ENCODE data around the gene FBXW7.

- TF ChIP-seq, protein P1, sequence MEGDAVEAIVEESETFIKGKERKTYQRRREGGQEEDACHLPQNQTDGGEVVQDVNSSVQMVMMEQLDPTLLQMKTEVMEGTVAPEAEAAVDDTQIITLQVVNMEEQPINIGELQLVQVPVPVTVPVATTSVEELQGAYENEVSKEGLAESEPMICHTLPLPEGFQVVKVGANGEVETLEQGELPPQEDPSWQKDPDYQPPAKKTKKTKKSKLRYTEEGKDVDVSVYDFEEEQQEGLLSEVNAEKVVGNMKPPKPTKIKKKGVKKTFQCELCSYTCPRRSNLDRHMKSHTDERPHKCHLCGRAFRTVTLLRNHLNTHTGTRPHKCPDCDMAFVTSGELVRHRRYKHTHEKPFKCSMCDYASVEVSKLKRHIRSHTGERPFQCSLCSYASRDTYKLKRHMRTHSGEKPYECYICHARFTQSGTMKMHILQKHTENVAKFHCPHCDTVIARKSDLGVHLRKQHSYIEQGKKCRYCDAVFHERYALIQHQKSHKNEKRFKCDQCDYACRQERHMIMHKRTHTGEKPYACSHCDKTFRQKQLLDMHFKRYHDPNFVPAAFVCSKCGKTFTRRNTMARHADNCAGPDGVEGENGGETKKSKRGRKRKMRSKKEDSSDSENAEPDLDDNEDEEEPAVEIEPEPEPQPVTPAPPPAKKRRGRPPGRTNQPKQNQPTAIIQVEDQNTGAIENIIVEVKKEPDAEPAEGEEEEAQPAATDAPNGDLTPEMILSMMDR (IDR thresholded peaks at IDR 0.05), result no peak
- no peak for TF ChIP-seq POLR2A (IDR thresholded peaks at IDR 0.05)
Measured at GRCh38 chr4:152290366-152290921, 245.4 kb downstream of the FBXW7 start.
